PC-9 (cell line): ENCODE data around the gene PPM1J.
"Not testable (repeated sequence)": the region's sequence is repeated elsewhere in the genome, so short reads cannot be mapped to it uniquely, and the experiment has no call there.

Experiments used
- CTCF ChIP-seq: fragments of 200-600 bp; sonication (generic); conservative IDR thresholded peaks from 2 replicates; pipeline ENCODE4 v1.6.1; 2017; ENCODE audit warnings: mixed run types, antibody characterized with exemption, mild to moderate bottlenecking, moderate library complexity
- EZH2 ChIP-seq: fragments of 200-600 bp; sonication (generic); IDR thresholded peaks from 2 replicates; pipeline ENCODE4 v1.8.0; 2017; ENCODE audit warnings: antibody characterized with exemption, low read depth

- TF ChIP-seq CTCF, EZH2: not testable (repeated sequence)
These were observed 13.9 kb upstream of the PPM1J start for GRCh38 chr1:112729011-112729410.
